Ectodermal cell (in vitro differentiated cells): ENCODE results near the gene HOXD11.

ENCODE experiments used
- H3K27ac ChIP-seq: 2 replicates; pipeline ENCODE4 v1.7.0; 2013; ENCODE audit warnings: mild to moderate bottlenecking, low read depth, low read length; ENCODE audit not compliant: insufficient read depth, poor library complexity, severe bottlenecking
- H3K27me3 ChIP-seq: 2 replicates; pipeline ENCODE4 v1.7.0; 2013; ENCODE audit warnings: mild to moderate bottlenecking, low read length; ENCODE audit not compliant: insufficient read depth, control insufficient read depth, poor library complexity, severe bottlenecking
- H3K36me3 ChIP-seq: one replicate; pipeline ENCODE4 v1.7.0; 2013; ENCODE audit warnings: low read length; ENCODE audit not compliant: control insufficient read depth, insufficient read depth
- H3K4me1 ChIP-seq: one replicate; pipeline ENCODE4 v1.7.0; 2013; ENCODE audit warnings: low read length; ENCODE audit not compliant: control insufficient read depth, insufficient read depth
- H3K4me3 ChIP-seq: 2 replicates; pipeline ENCODE4 v1.7.0; 2013; ENCODE audit warnings: low read depth, low read length, control low read depth; ENCODE audit not compliant: insufficient read depth
- H3K9me3 ChIP-seq: 2 replicates; pipeline ENCODE4 v1.7.0; 2013; ENCODE audit warnings: mild to moderate bottlenecking, low read length, moderate library complexity; ENCODE audit not compliant: control insufficient read depth
- WGBS, 2 experiments: methylation state at CpG; one replicate each; pipeline ENCODE4 v1.1.7; 2013; ENCODE audit warnings: missing lambda C conversion rate in 2 of 2; 5-methylcytosine and 5-hydroxymethylcytosine counted together

HOXD11 gene

GRCh38 chr2:176074919-176075425, 32.1 kb upstream of the HOXD11 start:
- no peaks in the 10 kb centered on the region for H3K36me3 ChIP-seq
- WGBS, 2 experiments: 69 to 70% methylated on average over 6 of the region's 7 CpGs
- H3K9me3 ChIP-seq: no peaks in the 10 kb centered on the region
- no peak overlapping the region for H3K27ac ChIP-seq
- no peak overlapping the region for H3K4me3 ChIP-seq
- peaks cover 99% of the 10 kb centered on the region for H3K27me3 ChIP-seq
- no peaks in the 10 kb centered on the region for H3K4me1 ChIP-seq

DNA sequence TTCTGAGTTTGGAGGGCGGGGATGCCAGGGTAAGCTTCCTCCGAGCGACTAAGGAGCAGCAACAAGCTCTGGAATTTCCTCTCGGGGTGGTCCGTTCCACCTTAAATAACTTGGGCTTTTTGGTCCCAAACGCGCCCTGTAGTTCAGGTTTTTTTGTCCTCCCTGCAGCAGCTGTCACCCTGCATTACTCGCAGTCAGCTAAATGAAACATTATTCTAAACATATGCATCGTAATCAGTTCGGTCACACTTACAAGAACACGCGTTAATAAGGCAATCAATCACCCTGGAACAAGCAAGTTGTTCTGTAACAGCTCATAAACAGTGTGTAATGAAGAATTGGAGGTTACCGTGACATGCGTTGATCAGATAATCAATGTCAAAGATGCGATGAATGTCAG, 31.6 kb upstream of the HOXD11 start:
- H3K9me3 ChIP-seq: no peaks in the 10 kb centered on the region
- no peak overlapping the region for H3K27ac ChIP-seq
- no peak overlapping the region for H3K4me3 ChIP-seq
- peaks cover 99% of the 10 kb centered on the region for H3K27me3 ChIP-seq
- no peaks in the 10 kb centered on the region for H3K36me3 ChIP-seq
- whole genome bisulfite sequencing, 2 experiments: 29 to 31% methylated on average over 15 of the region's 15 CpGs
- H3K4me1 ChIP-seq: peaks cover 1% of the 10 kb centered on the region

DNA sequence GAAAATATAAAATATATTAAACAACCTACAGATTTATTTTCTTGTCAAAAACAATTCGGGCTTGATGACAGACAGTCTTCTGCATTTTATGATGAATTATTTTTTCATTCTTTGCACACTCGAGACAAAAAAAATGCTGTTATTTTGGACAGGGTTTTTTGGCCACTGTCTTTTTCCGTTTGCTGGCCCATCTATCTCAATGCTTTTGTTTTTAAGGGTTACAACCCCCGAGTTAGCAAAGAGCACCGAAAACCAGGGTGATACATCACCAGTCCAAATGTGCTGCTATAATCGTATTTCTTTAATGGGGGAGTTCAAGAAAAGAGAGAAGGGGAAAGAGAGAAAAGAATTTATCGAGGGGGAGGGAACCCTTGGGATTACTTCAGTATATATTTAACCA, 31.0 kb upstream of the HOXD11 start:
- peaks cover 99% of the 10 kb centered on the region for H3K27me3 ChIP-seq
- H3K9me3 ChIP-seq: no peaks in the 10 kb centered on the region
- WGBS, 2 experiments: 64 to 70% methylated on average over 7 of the region's 7 CpGs
- H3K36me3 ChIP-seq: no peaks in the 10 kb centered on the region
- peaks cover 4% of the 10 kb centered on the region for H3K4me1 ChIP-seq
- no peak overlapping the region for H3K27ac ChIP-seq
- no peak overlapping the region for H3K4me3 ChIP-seq

DNA sequence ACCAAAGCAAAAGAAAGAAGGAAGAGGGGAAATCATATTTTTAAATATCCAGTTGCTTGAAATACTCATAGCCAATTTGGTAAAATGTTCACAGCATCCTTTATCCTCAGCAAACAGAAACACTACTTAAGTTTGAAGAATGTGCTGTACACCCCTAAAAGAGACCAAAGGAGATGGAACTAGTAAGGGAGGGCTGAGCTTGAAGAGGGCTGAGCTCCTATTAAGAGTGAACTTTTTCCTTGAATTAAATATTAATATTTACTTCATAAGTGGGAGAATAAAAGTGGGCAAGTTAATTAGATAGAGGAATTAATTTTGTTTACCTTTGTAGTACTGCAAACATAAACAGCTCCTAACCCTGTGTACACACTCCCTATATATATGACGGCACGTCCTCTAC, 30.3 kb upstream of the HOXD11 start:
- Histone ChIP-seq H3K4me3 (no peak overlapping the region), H3K27me3 (peaks cover 100% of the 10 kb centered on the region), H3K4me1 (peaks cover 4% of the 10 kb centered on the region), H3K27ac (no peak overlapping the region), H3K9me3 (no peaks in the 10 kb centered on the region), H3K36me3 (no peaks in the 10 kb centered on the region)
- 77 to 85% methylated on average over 2 of the region's 2 CpGs for WGBS, 2 experiments

DNA sequence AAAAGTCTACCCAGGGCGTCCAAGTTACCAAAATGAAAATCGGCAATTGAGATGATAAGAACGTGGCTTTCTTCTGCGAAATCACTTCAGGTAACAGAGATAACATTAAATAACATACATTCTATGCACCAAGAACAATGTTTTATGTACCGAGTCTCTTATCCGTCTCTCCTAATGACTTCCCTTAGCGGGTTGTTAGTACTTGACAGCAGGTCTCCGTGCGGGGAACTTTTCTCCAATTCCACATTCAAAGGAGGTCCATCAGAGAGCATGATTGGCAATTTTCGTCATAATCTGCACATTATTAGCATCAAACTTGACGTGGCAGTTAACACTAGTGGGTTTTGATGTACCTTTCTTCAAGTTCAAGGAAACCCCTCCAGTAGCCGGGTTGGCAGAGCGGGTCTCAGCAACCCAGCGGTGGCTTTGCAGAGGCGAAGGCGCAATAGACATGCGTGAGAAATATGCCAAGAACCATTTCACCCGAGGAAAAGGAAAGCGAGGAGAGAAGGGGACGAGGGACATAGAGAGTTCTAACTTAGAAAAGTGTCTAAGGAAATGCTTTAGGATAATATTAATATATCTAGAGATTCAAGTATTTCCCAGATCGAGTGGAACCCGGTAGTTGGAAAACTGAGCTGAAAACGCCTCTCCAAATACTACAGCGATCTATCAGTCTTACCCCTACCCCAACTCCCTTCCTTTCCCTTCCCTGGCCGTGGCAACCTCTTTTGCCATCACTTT, 28.4 kb upstream of the HOXD11 start:
- Histone ChIP-seq H3K27me3 (peaks cover 100% of the 10 kb centered on the region), H3K36me3 (no peaks in the 10 kb centered on the region), H3K27ac (no peak overlapping the region), H3K4me1 (peaks cover 10% of the 10 kb centered on the region), H3K9me3 (no peaks in the 10 kb centered on the region), H3K4me3 (peak overlapping the region; percentile 25)
- WGBS, 2 experiments: 9% methylated on average over 25 of the region's 25 CpGs

- Histone ChIP-seq H3K27me3 (peaks cover 100% of the 10 kb centered on the region), H3K9me3 (no peaks in the 10 kb centered on the region), H3K27ac (no peak overlapping the region), H3K4me1 (peaks cover 10% of the 10 kb centered on the region), H3K36me3 (no peaks in the 10 kb centered on the region), H3K4me3 (peak overlapping the region; percentile 25)
- WGBS, 2 experiments: 1% methylated on average over 30 of the region's 30 CpGs
Observed at GRCh38 chr2:176079285-176079830, 27.7 kb upstream of the HOXD11 start.

DNA sequence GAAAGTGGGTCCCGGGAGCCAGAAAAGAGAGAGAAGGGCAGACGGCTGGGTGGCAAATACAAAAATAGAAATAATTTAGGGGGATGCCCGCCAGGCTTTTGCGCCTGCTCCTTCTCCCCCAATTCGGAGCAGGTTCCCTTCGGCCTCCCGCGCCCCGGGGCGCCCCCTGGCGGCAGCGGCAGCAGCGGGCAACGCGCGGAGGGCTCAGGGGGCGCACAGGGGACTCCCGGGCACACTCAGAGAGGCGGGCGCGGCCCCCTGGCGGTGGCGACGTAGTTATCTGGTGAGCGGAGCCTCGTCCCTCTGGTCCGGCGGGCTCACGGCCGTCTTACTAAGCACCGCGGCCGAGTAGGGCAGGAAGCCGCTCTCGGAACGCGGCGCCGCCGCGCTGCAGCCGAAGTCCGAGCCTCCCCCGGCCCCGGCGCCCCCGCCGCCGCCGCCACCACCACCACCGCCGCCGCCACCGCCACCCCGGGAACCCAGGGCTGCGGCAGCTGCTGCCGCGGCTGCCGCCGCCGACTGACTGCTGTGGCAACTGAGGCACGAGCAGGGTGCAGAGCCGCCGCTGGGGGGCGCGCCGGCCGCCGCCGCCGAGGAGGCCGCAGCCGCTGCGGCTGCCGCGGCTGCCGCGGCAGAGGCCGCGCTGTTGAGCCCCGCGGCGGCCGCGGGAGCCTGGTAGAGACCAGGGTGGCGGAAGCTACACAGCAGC, 27.1 kb upstream of the HOXD11 start:
- Histone ChIP-seq H3K27me3 (peaks cover 100% of the 10 kb centered on the region), H3K4me1 (peaks cover 10% of the 10 kb centered on the region), H3K27ac (no peak overlapping the region), H3K4me3 (peak overlapping the region; percentile 26), H3K9me3 (no peaks in the 10 kb centered on the region), H3K36me3 (no peaks in the 10 kb centered on the region)
- 1% methylated on average over 81 to 86 of the region's 86 CpGs for WGBS, 2 experiments

DNA sequence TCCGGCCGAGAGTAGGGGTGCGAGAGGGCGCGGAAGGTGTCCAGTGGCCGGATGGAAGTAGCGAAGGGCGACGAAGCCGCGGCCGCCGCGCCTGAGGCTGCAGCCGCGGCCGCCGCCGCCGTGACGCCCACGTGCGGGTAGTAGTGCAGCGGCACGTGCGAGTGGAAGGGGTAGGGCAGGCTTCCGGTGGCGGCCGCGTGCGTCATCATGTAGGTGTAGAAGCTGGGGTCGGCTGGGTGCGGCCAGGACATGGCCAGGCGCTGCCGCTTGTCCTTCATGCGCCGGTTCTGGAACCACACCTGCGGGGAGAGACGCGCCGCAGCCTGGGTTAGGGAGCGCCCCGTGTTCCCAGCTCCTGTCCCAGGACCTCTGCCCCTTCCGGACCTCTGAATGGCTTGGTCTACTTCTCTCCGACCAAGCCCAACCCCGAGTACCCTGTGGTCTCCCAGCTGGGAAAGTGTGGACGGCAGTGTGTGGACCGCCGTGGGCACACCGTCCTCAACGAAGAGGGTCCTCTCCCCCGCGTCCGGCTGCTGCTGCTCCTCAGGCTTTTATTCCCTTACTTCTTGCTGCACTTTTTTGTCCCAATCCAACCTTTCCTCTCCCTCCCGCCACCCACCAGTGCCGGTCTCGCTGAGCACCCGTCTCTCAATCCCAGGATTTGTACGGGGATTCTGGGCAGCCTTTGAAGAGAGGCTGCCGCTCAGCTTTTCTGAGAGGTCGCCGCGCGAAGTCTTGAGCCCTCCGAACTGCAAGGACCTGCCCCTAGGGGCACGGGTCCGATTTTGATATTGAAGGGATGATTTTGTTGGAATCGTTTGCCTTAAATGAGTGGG, 26.3 kb upstream of the HOXD11 start:
- Histone ChIP-seq H3K36me3 (no peaks in the 10 kb centered on the region), H3K4me3 (peak overlapping the region; percentile 26), H3K27me3 (peaks cover 100% of the 10 kb centered on the region), H3K9me3 (no peaks in the 10 kb centered on the region), H3K27ac (no peak overlapping the region), H3K4me1 (peaks cover 10% of the 10 kb centered on the region)
- 1% methylated on average over 67 to 68 of the region's 68 CpGs for WGBS, 2 experiments

- 6 to 7% methylated on average over 14 to 15 of the region's 17 CpGs for WGBS, 2 experiments
- Histone ChIP-seq H3K27ac (no peak overlapping the region), H3K27me3 (peaks cover 100% of the 10 kb centered on the region), H3K9me3 (no peaks in the 10 kb centered on the region), H3K4me1 (peaks cover 10% of the 10 kb centered on the region), H3K36me3 (no peaks in the 10 kb centered on the region), H3K4me3 (no peak overlapping the region)
Observed at GRCh38 chr2:176081376-176081836, 25.7 kb upstream of the HOXD11 start.
